ENCODE results near the gene NUCB1.

GRCh38 chr19:48887861-48888612 lies 12.1 kb upstream of the NUCB1 start:
- TF ChIP-seq, protein P1, sequence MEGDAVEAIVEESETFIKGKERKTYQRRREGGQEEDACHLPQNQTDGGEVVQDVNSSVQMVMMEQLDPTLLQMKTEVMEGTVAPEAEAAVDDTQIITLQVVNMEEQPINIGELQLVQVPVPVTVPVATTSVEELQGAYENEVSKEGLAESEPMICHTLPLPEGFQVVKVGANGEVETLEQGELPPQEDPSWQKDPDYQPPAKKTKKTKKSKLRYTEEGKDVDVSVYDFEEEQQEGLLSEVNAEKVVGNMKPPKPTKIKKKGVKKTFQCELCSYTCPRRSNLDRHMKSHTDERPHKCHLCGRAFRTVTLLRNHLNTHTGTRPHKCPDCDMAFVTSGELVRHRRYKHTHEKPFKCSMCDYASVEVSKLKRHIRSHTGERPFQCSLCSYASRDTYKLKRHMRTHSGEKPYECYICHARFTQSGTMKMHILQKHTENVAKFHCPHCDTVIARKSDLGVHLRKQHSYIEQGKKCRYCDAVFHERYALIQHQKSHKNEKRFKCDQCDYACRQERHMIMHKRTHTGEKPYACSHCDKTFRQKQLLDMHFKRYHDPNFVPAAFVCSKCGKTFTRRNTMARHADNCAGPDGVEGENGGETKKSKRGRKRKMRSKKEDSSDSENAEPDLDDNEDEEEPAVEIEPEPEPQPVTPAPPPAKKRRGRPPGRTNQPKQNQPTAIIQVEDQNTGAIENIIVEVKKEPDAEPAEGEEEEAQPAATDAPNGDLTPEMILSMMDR (IDR thresholded peaks at IDR 0.05; ENCODE audit: low read depth, low read length, missing input control): no peak
- TF ChIP-seq GABPA (IDR thresholded peaks at IDR 0.05 in 1 of 2, conservative IDR thresholded peaks at IDR 0.05 in 1 of 2): no peak
- no peak for TF ChIP-seq EGR1 (IDR thresholded peaks at IDR 0.05; ENCODE audit: low read depth in 2 of 2)
- TF ChIP-seq RAD21 (IDR thresholded peaks at IDR 0.05): no peak
- no peak for TF ChIP-seq YY1 (IDR thresholded peaks at IDR 0.05)
- TF ChIP-seq, protein P2, sequence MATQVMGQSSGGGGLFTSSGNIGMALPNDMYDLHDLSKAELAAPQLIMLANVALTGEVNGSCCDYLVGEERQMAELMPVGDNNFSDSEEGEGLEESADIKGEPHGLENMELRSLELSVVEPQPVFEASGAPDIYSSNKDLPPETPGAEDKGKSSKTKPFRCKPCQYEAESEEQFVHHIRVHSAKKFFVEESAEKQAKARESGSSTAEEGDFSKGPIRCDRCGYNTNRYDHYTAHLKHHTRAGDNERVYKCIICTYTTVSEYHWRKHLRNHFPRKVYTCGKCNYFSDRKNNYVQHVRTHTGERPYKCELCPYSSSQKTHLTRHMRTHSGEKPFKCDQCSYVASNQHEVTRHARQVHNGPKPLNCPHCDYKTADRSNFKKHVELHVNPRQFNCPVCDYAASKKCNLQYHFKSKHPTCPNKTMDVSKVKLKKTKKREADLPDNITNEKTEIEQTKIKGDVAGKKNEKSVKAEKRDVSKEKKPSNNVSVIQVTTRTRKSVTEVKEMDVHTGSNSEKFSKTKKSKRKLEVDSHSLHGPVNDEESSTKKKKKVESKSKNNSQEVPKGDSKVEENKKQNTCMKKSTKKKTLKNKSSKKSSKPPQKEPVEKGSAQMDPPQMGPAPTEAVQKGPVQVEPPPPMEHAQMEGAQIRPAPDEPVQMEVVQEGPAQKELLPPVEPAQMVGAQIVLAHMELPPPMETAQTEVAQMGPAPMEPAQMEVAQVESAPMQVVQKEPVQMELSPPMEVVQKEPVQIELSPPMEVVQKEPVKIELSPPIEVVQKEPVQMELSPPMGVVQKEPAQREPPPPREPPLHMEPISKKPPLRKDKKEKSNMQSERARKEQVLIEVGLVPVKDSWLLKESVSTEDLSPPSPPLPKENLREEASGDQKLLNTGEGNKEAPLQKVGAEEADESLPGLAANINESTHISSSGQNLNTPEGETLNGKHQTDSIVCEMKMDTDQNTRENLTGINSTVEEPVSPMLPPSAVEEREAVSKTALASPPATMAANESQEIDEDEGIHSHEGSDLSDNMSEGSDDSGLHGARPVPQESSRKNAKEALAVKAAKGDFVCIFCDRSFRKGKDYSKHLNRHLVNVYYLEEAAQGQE (IDR thresholded peaks at IDR 0.05): no peak
- no peak for TF ChIP-seq FOXA1 (IDR thresholded peaks at IDR 0.05)
- TF ChIP-seq, protein P3, sequence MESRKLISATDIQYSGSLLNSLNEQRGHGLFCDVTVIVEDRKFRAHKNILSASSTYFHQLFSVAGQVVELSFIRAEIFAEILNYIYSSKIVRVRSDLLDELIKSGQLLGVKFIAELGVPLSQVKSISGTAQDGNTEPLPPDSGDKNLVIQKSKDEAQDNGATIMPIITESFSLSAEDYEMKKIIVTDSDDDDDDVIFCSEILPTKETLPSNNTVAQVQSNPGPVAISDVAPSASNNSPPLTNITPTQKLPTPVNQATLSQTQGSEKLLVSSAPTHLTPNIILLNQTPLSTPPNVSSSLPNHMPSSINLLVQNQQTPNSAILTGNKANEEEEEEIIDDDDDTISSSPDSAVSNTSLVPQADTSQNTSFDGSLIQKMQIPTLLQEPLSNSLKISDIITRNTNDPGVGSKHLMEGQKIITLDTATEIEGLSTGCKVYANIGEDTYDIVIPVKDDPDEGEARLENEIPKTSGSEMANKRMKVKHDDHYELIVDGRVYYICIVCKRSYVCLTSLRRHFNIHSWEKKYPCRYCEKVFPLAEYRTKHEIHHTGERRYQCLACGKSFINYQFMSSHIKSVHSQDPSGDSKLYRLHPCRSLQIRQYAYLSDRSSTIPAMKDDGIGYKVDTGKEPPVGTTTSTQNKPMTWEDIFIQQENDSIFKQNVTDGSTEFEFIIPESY (IDR thresholded peaks at IDR 0.05): no peak
